GM10266 (cell line): Measurements from ENCODE around the gene AGAP1.

Source experiments
- DNase-seq: peaks from one replicate; pipeline ENCODE4 v3.0.0; 2012; ENCODE audit errors: extremely low spot score
- TF ChIP-seq, protein P1 (sequence below): IDR thresholded peaks from 2 replicates; pipeline ENCODE4 v1.5.1; 2012; ENCODE audit warnings: mild to moderate bottlenecking, low read depth; ENCODE audit not compliant: control insufficient read depth, insufficient read depth; ENCODE audit errors: missing control alignments

AGAP1 gene

DNA sequence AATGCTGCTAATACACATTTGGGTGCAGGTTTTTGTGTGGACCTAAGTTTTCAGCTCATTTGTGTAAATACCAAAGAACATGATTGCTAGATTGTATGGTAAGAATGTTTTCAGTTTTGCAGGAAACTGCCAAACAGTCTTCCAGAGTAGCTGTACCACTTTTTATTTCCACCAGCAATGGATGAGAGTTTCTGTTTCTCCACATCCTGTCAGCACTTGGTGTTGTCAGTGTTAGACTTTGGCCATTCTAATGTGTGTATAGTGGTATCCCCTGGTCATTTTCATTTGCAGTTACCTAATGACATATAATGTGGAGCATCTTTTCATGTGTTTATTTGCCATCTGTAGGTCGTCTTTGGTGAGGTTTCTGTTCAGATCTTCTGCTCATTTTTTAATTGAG, 337.9 kb downstream of the AGAP1 start:
- no peak for DNase-seq
- TF ChIP-seq, protein P1, sequence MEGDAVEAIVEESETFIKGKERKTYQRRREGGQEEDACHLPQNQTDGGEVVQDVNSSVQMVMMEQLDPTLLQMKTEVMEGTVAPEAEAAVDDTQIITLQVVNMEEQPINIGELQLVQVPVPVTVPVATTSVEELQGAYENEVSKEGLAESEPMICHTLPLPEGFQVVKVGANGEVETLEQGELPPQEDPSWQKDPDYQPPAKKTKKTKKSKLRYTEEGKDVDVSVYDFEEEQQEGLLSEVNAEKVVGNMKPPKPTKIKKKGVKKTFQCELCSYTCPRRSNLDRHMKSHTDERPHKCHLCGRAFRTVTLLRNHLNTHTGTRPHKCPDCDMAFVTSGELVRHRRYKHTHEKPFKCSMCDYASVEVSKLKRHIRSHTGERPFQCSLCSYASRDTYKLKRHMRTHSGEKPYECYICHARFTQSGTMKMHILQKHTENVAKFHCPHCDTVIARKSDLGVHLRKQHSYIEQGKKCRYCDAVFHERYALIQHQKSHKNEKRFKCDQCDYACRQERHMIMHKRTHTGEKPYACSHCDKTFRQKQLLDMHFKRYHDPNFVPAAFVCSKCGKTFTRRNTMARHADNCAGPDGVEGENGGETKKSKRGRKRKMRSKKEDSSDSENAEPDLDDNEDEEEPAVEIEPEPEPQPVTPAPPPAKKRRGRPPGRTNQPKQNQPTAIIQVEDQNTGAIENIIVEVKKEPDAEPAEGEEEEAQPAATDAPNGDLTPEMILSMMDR, result no peak

GRCh38 chr2:235832941-235833340, 339.1 kb downstream of the AGAP1 start:
- DNase-seq, result no peak
- TF ChIP-seq, protein P1, result no peak

DNA sequence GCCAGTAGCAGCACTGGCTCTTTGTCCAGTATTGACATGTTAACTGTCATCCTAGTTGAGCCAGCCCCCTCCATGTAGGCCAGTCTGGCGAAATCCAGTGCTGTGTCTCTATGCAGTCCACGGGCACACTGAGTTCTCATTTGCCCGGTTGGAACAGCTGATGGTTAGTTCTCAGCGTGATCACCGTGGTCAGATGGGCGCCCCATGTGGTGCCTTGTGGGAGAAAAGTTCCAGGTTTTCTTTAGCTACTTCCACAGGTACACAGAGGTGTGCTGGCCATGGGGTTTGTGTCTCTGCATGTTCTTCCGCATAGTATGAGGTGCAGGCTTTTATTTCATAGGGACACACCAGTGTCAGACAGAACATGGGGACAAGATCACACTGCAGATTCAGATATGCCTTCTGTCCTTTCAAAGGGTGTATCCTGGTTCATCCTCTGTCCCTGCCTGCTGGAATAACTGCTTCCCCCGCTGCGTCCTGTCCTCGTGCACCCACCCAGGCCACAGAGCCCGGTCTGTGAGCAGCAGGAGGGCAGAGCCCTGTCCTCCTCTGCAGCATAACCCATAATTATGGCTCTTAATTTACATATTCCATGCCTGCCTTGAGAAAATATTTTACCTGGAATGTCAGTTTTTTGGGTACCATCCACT, 340.3 kb downstream of the AGAP1 start:
- TF ChIP-seq, protein P1, result no peak
- DNase-seq, result no peak

DNA sequence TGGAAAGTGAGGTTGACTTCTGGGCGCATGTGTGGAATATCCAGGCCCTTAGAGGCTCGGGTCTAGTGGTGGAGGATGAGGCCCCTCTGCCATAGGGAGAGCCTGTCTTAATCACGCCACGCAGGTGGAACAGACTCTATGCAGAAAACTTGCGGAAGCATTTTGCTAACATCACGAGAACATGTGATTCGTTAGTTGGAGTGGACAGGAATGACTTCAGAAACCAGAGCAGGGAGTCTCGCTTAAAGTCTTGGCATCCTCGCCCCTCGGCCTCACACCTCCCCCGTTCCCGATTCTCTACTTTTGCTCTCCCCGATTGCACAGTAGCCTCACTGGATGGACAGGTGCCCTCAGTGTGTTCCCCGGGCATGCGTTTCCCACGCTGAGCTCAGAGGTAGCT, 340.9 kb downstream of the AGAP1 start:
- DNase-seq, result no peak
- TF ChIP-seq, protein P1, result no peak

DNA sequence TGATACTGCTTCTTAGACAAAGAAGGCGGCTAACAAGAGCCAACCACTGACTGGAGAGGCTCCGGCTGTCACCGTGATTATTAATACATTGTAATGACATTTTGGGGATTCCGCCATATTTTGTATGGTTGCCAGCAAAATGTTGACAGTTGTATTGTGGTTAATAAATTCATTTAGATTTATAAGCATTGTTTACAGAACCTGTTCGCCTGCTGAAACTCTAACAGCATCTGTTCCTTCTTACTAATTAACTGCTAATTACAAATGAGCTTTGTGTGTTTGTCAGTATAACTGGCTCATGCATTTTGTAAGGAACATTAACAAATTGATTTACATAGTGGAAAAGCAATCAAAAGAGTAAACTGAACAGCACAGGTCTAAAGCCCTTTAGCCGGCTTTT, 342.0 kb downstream of the AGAP1 start:
- no peak for DNase-seq
- TF ChIP-seq, protein P1, result no peak

GRCh38 chr2:235836491-235836911, 342.7 kb downstream of the AGAP1 start:
- TF ChIP-seq, protein P1, result no peak
- no peak for DNase-seq

GRCh38 chr2:235839226-235839625, 345.4 kb downstream of the AGAP1 start:
- no peak for DNase-seq
- TF ChIP-seq, protein P1, result no peak
